CD4-positive, alpha-beta memory T cell (primary cell): ENCODE data around the gene CLEC2A. TPM values are rescaled to one million over a fixed set of nuclear protein-coding genes. Genes with fewer than 3 reads are reported as not detected.

Source experiments
- CTCF ChIA-PET: fragments of 350-600 bp; sonication (Branson Sonifier 250); formaldehyde crosslinking; loops from one replicate; lab custom pipeline; 2021; ENCODE audit warnings: inconsistent platforms; ENCODE audit not compliant: partially characterized antibody; lab: Charles Lee
- POLR2A ChIA-PET: fragments of 350-600 bp; sonication (Branson Sonifier 250); formaldehyde crosslinking; loops from one replicate; lab custom pipeline; 2021; ENCODE audit not compliant: partially characterized antibody; lab: Charles Lee
- DNase-seq, 5 donors: peaks; one replicate each; pipeline versions ENCODE4 v3.0.0 to v3.0.0-alpha.2; 2020 to 2022; ENCODE audit warnings: mixed read lengths in 1 of 5
- H3K27ac ChIP-seq: one replicate; pipeline ENCODE4 v1.7.0; 2013; ENCODE audit warnings: low read depth, low read length
- H3K27me3 ChIP-seq: 2 replicates; pipeline ENCODE4 v1.7.0; 2013; ENCODE audit warnings: mild to moderate bottlenecking, low read length, moderate library complexity; ENCODE audit not compliant: insufficient read depth
- H3K36me3 ChIP-seq: 2 replicates; pipeline ENCODE4 v1.7.0; 2013; ENCODE audit warnings: mild to moderate bottlenecking, low read length, moderate library complexity; ENCODE audit not compliant: insufficient read depth
- H3K4me1 ChIP-seq: 2 replicates; pipeline ENCODE4 v1.7.0; 2013; ENCODE audit warnings: mild to moderate bottlenecking, low read length, moderate library complexity; ENCODE audit not compliant: insufficient read depth
- H3K4me3 ChIP-seq, 2 donors: one replicate each; pipeline ENCODE4 v1.7.0; 2013; ENCODE audit warnings: low read length in 2 of 2, mild to moderate bottlenecking in 1 of 2
- H3K9me3 ChIP-seq, 2 donors: one replicate each; pipeline ENCODE4 v1.7.0; 2013; ENCODE audit warnings: low read length in 2 of 2, control low read depth in 1 of 2; ENCODE audit not compliant: control insufficient read depth in 1 of 2
- H3K27ac Mint-ChIP-seq, 7 donors: one replicate each; pipeline ENCODE4 v1.8.0; 2020 to 2021; ENCODE audit warnings: mixed read lengths in 7 of 7, mild to moderate bottlenecking in 6 of 7, inconsistent platforms in 3 of 7, moderate library complexity in 3 of 7
- H3K27me3 Mint-ChIP-seq, 2 donors: one replicate each; pipeline ENCODE4 v1.8.0; 2020 to 2021; ENCODE audit warnings: mixed read lengths in 2 of 2
- H3K36me3 Mint-ChIP-seq, 2 donors: one replicate each; pipeline ENCODE4 v1.8.0; 2020 to 2021; ENCODE audit warnings: mixed read lengths in 2 of 2, inconsistent platforms in 1 of 2, mild to moderate bottlenecking in 1 of 2
- H3K4me1 Mint-ChIP-seq, 4 donors: one replicate each; pipeline ENCODE4 v1.8.0; 2020 to 2021; ENCODE audit warnings: mixed read lengths in 4 of 4, mild to moderate bottlenecking in 1 of 4
- H3K4me3 Mint-ChIP-seq, 8 donors: one replicate each; pipeline ENCODE4 v1.8.0; 2020 to 2021; ENCODE audit warnings: mixed read lengths in 8 of 8, mild to moderate bottlenecking in 7 of 8, moderate library complexity in 6 of 8, inconsistent platforms in 3 of 8
- H3K9me3 Mint-ChIP-seq, 8 donors: one replicate each; pipeline ENCODE4 v1.8.0; 2020 to 2021; ENCODE audit warnings: mixed read lengths in 8 of 8, mild to moderate bottlenecking in 5 of 8, inconsistent platforms in 3 of 8, moderate library complexity in 1 of 8
- intact Hi-C: fragments of 100-400 bp; cut with micrococcal nuclease; formaldehyde crosslinking; loops from one replicate; pipeline ENCODE4 v1.15.1; 2023
- polyA plus RNA-seq, 2 donors: library from polyadenylated mRNA; unstranded; fragments of 300-500 nt; fragmentation: Illumina TruSeq; gene quantifications; one replicate each; pipeline ENCODE4 v1.2.3, GENCODE V29; 2021
- total RNA-seq, 2 experiments: library from RNA; stranded (reverse); gene quantifications; one replicate each; pipeline ENCODE4 v1.2.3, GENCODE V29; 2021

CLEC2A gene
- total and polyA plus RNA-seq, 4 experiments from 2014 or later, result not detected

GRCh38 chr12:9922429-9922828 is 9.7 kb downstream of the CLEC2A start:
- intact Hi-C loops, result no loop called here
- Histone ChIP-seq H3K4me1 (no peaks in the 10 kb centered on the region), H3K9me3 (no peaks in the 10 kb centered on the region), H3K27me3 (no peaks in the 10 kb centered on the region), H3K4me3 (no peak overlapping the region), H3K27ac (no peak overlapping the region), H3K36me3 (no peaks in the 10 kb centered on the region)
- ChIA-PET POLR2A (no interaction called here), CTCF (interaction anchor here (1.0 to 2.8 kb wide), 5 partner anchors 42 to 174 kb away, joined by 3 to 32 read pairs (median 5); no protein-coding TSS in a partner anchor)
- Mint-ChIP-seq H3K4me3 (no peak overlapping the region), H3K36me3 (no peaks in the 10 kb centered on the region), H3K27me3 (peaks cover 0 to 6% of the 10 kb centered on the region in 2 donors), H3K9me3 (peaks cover 0 to 3% (median 0%) of the 10 kb centered on the region in 8 donors), H3K4me1 (peaks cover 5 to 10% (median 7%) of the 10 kb centered on the region in 4 donors), H3K27ac (no peak overlapping the region)
- no peak for DNase-seq

GRCh38 chr12:9920451-9920850 is 11.7 kb downstream of the CLEC2A start:
- no peak overlapping the region for H3K27ac ChIP-seq
- no peaks in the 10 kb centered on the region for H3K36me3 Mint-ChIP-seq
- ChIA-PET POLR2A (interaction anchor here (0.7 kb wide), 1 partner anchor 88 kb away, joined by 3 read pairs; no protein-coding TSS in a partner anchor), CTCF (interaction anchor here (1.0 to 2.8 kb wide), 2 partner anchors 106 to 123 kb away, joined by 3 to 32 read pairs; no protein-coding TSS in a partner anchor)
- H3K27me3 ChIP-seq, result no peaks in the 10 kb centered on the region
- H3K4me1 Mint-ChIP-seq, result peaks cover 1 to 6% (median 5%) of the 10 kb centered on the region in 4 donors
- H3K27ac Mint-ChIP-seq, result peak overlapping the region in 1 of 7 donors; percentile 49
- H3K4me3 Mint-ChIP-seq, result no peak overlapping the region
- H3K9me3 ChIP-seq, result no peaks in the 10 kb centered on the region
- no peak overlapping the region for H3K4me3 ChIP-seq
- intact Hi-C loops, result no loop called here
- peaks cover 0 to 3% of the 10 kb centered on the region in 2 donors for H3K27me3 Mint-ChIP-seq
- DNase-seq, result no peak
- no peaks in the 10 kb centered on the region for H3K4me1 ChIP-seq
- H3K9me3 Mint-ChIP-seq, result peaks cover 0 to 3% (median 0%) of the 10 kb centered on the region in 8 donors
- no peaks in the 10 kb centered on the region for H3K36me3 ChIP-seq

DNA sequence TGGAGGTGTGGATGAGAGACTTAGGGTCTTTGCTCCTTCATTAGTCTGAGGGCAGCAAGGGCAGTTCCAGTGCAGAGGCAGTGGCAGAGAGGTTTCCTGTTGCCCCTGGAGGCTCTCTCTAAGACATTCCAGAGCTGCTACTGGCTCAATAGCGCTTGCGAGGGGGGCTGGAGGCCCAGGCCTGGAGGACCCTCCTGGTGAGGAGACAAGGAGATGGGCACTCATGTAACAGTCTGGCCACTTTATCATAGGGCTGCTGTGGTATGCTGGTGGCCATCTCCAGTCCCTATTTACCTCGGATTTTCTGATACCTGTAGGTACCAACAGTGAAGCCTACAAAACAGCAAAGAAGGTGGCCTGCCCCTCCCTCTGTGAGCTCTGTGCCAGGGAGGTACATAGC is 12.7 kb downstream of the CLEC2A start:
- POLR2A ChIA-PET, result no interaction called here
- H3K27me3 ChIP-seq, result no peaks in the 10 kb centered on the region
- no peak overlapping the region for H3K4me3 Mint-ChIP-seq
- H3K4me1 Mint-ChIP-seq, result peaks cover 1 to 6% (median 5%) of the 10 kb centered on the region in 4 donors
- peaks cover 0 to 5% of the 10 kb centered on the region in 2 donors for H3K27me3 Mint-ChIP-seq
- no peaks in the 10 kb centered on the region for H3K36me3 ChIP-seq
- no peak overlapping the region for H3K27ac ChIP-seq
- DNase-seq, result no peak
- intact Hi-C loops, result no loop called here
- H3K36me3 Mint-ChIP-seq, result no peaks in the 10 kb centered on the region
- no peak overlapping the region for H3K4me3 ChIP-seq
- no peaks in the 10 kb centered on the region for H3K9me3 ChIP-seq
- H3K4me1 ChIP-seq, result no peaks in the 10 kb centered on the region
- peaks cover 0 to 3% (median 0%) of the 10 kb centered on the region in 8 donors for H3K9me3 Mint-ChIP-seq
- CTCF ChIA-PET, result interaction anchor here (2.9 kb wide), 1 partner anchor 7 kb away, joined by 7 read pairs; no protein-coding TSS in a partner anchor
- no peak overlapping the region for H3K27ac Mint-ChIP-seq

DNA sequence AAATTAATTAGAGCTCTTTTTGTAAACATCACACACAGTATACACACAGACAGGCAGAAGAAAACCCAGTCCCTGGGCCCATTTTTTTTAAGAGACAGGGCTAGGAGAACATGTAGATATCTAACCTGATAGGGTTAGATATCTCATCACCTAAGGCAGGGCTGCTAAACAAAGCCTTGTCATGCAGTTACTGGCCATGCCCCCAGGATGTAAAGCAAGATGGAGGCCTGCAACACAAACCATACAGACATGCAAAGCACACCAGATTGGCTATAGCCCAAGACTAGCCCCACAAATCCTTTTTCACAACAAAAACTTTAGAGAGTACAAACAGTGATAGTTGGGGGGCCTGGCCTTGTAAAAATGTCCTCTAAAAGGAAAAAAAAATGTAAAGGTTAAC is 20.5 kb downstream of the CLEC2A start:
- intact Hi-C loops, result no loop called here
- no peaks in the 10 kb centered on the region for H3K36me3 ChIP-seq
- peaks cover 13% of the 10 kb centered on the region for H3K4me1 ChIP-seq
- no peak overlapping the region for H3K4me3 Mint-ChIP-seq
- no peak overlapping the region for H3K27ac ChIP-seq
- no peak overlapping the region for H3K27ac Mint-ChIP-seq
- peaks cover 0 to 2% of the 10 kb centered on the region in 2 donors for H3K27me3 Mint-ChIP-seq
- H3K9me3 Mint-ChIP-seq, result peaks cover 3 to 43% (median 30%) of the 10 kb centered on the region in 8 donors
- no peak for DNase-seq
- H3K4me3 ChIP-seq, result no peak overlapping the region
- CTCF ChIA-PET, result interaction anchor here (1.2 kb wide), 2 partner anchors 13 to 98 kb away, joined by 3 to 4 read pairs; no protein-coding TSS in a partner anchor
- peaks cover 0 to 17% of the 10 kb centered on the region in 2 donors for H3K9me3 ChIP-seq
- POLR2A ChIA-PET, result no interaction called here
- peaks cover 6 to 7% of the 10 kb centered on the region in 2 donors for H3K36me3 Mint-ChIP-seq
- H3K4me1 Mint-ChIP-seq, result peaks cover 11 to 20% (median 16%) of the 10 kb centered on the region in 4 donors
- no peaks in the 10 kb centered on the region for H3K27me3 ChIP-seq

DNA sequence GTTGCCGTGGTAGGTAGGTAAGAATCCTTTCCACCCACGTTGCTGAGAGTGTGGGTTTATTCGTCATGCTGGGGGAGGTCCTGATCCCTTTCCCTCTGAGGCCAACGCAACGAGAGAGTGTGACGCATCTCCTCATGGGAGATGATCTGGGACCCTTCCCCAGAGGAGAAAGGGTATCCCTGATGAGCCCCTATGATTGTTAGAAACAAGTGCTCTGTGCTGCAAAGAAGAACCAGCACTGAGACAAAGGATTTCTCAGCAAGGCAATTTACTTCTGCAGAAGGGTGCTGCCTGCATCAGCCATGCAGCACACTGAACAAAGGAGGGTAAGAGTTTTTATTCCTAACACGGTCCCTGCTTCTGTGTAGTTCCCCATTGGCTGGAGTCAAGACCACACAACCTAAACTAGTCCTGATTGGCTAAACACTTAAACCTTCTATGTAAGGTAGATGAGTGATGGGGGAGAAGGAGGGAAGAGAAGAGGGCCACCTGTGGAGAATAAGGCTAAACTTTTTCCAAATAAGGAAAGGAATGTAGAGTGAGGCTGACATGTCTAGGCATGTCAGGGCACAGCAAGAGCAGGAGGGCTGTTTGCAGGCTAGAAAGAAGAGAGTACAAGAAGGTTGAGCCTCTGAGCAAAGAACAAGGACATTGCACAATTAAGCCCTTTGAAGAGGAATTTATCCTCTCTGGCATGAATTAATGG is 21.3 kb downstream of the CLEC2A start:
- H3K27me3 ChIP-seq, result no peaks in the 10 kb centered on the region
- peaks cover 0 to 2% of the 10 kb centered on the region in 2 donors for H3K27me3 Mint-ChIP-seq
- H3K9me3 Mint-ChIP-seq, result peaks cover 3 to 43% (median 30%) of the 10 kb centered on the region in 8 donors
- no peak overlapping the region for H3K27ac ChIP-seq
- ChIA-PET CTCF (interaction anchor here (1.2 kb wide), 2 partner anchors 14 to 97 kb away, joined by 3 to 4 read pairs; no protein-coding TSS in a partner anchor), POLR2A (no interaction called here)
- H3K4me3 ChIP-seq, result no peak overlapping the region
- no peak overlapping the region for H3K4me3 Mint-ChIP-seq
- peak overlapping the region in 1 of 7 donors; percentile 65 for H3K27ac Mint-ChIP-seq
- no peak for DNase-seq
- peaks cover 18 to 28% (median 23%) of the 10 kb centered on the region in 4 donors for H3K4me1 Mint-ChIP-seq
- intact Hi-C loops, result no loop called here
- no peaks in the 10 kb centered on the region for H3K36me3 ChIP-seq
- H3K4me1 ChIP-seq, result peaks cover 21% of the 10 kb centered on the region
- peaks cover 6 to 7% of the 10 kb centered on the region in 2 donors for H3K36me3 Mint-ChIP-seq
- peaks cover 0 to 17% of the 10 kb centered on the region in 2 donors for H3K9me3 ChIP-seq

GRCh38 chr12:9909724-9910123 is 22.4 kb downstream of the CLEC2A start:
- Histone ChIP-seq H3K27ac (no peak overlapping the region), H3K27me3 (no peaks in the 10 kb centered on the region), H3K4me3 (no peak overlapping the region), H3K9me3 (peaks cover 0 to 17% of the 10 kb centered on the region in 2 donors), H3K4me1 (peaks cover 22% of the 10 kb centered on the region), H3K36me3 (no peaks in the 10 kb centered on the region)
- intact Hi-C loops, result no loop called here
- Mint-ChIP-seq H3K36me3 (peaks cover 6 to 7% of the 10 kb centered on the region in 2 donors), H3K4me3 (no peak overlapping the region), H3K27ac (no peak overlapping the region), H3K27me3 (peaks cover 0 to 1% of the 10 kb centered on the region in 2 donors), H3K4me1 (peaks cover 20 to 34% (median 27%) of the 10 kb centered on the region in 4 donors), H3K9me3 (peaks cover 3 to 43% (median 30%) of the 10 kb centered on the region in 8 donors)
- ChIA-PET CTCF (interaction anchor here (1.3 to 7.9 kb wide), 2 partner anchors 94 to 159 kb away, joined by 4 to 65 read pairs; no protein-coding TSS in a partner anchor), POLR2A (no interaction called here)
- no peak for DNase-seq

- Mint-ChIP-seq H3K27me3 (no peaks in the 10 kb centered on the region), H3K4me1 (peaks cover 20 to 34% (median 27%) of the 10 kb centered on the region in 4 donors), H3K36me3 (peaks cover 6 to 7% of the 10 kb centered on the region in 2 donors), H3K4me3 (no peak overlapping the region), H3K9me3 (peaks cover 3 to 51% (median 31%) of the 10 kb centered on the region in 8 donors), H3K27ac (no peak overlapping the region)
- Histone ChIP-seq H3K27ac (no peak overlapping the region), H3K9me3 (peaks cover 0 to 17% of the 10 kb centered on the region in 2 donors), H3K36me3 (no peaks in the 10 kb centered on the region), H3K4me1 (peaks cover 22% of the 10 kb centered on the region), H3K27me3 (no peaks in the 10 kb centered on the region), H3K4me3 (no peak overlapping the region)
- intact Hi-C loops, result loop anchor here (1.0 kb wide), 1 partner anchor 94 kb away; no protein-coding TSS in a partner anchor
- DNase-seq, result no peak
- ChIA-PET CTCF (interaction anchor here (1.2 to 7.9 kb wide), 3 partner anchors 93 to 164 kb away, joined by 3 to 65 read pairs (median 29); no protein-coding TSS in a partner anchor), POLR2A (interaction anchor here (2.4 to 2.9 kb wide), 2 partner anchors 40 to 166 kb away, joined by 11 to 42 read pairs; partner anchors contain the start of gene CLEC2B)
These were observed 23.8 kb downstream of the CLEC2A start for GRCh38 chr12:9908350-9908749.
